SK-N-SH (cell line): ENCODE data around the gene MPIG6B. TPM values are rescaled to one million over a fixed set of nuclear protein-coding genes. Genes with fewer than 3 reads are reported as not detected.

Experiments
- CTCF ChIA-PET: fragments of 300-600, 350-600 bp; formaldehyde crosslinking; extraction: SDS; loops from one replicate; lab custom pipeline; 2021; lab: Yijun Ruan, JAX
- POLR2A ChIA-PET: fragments of 350-600 bp; sonication (Branson Sonifier 250); formaldehyde crosslinking; extraction: SDS; loops from one replicate; lab custom pipeline; 2020; ENCODE audit warnings: antibody characterized with exemption, inconsistent platforms; lab: Yijun Ruan, JAX
- DNase-seq: peaks from one replicate; pipeline ENCODE4 v3.0.0; 2012
- H2AFZ ChIP-seq: fragments of 200-600 bp; sonication (generic); 2 replicates; pipeline ENCODE4 v1.8.1; 2016; ENCODE audit warnings: antibody characterized with exemption, mild to moderate bottlenecking, low read depth
- H3F3A ChIP-seq: fragments of 200-600 bp; sonication (generic); replicated peaks from 2 replicates; pipeline ENCODE3; 2016; ENCODE audit warnings: antibody characterized with exemption, mild to moderate bottlenecking; ENCODE audit not compliant: insufficient read depth
- H3K27ac ChIP-seq, 2 experiments: fragments of 200-500 bp in 1 of 2; fragments of 200-600 bp in 1 of 2; sonication (Bioruptor generic) in 1 of 2; sonication (generic), shearing (Covaris generic) in 1 of 2; 2 replicates each; pipeline versions ENCODE4 v1.5.1 to v1.6.1; 2014 to 2016; ENCODE audit warnings: low read depth in 2 of 2, inconsistent platforms in 1 of 2, low read length in 1 of 2, mild to moderate bottlenecking in 1 of 2, mixed read lengths in 1 of 2
- H3K27me3 ChIP-seq: fragments of 200-600 bp; sonication (generic), shearing (Covaris generic); 2 replicates; pipeline ENCODE4 v1.6.1; 2016; ENCODE audit warnings: mixed run types; ENCODE audit not compliant: insufficient read depth
- H3K36me3 ChIP-seq, 2 experiments: fragments of 200-500 bp in 1 of 2; fragments of 200-600 bp in 1 of 2; sonication (Bioruptor generic) in 1 of 2; sonication (generic) in 1 of 2; replicated peaks in 1 of 2; 2 replicates each; pipeline versions ENCODE3 to v1.5.1; 2014 to 2016; ENCODE audit warnings: low read length in 1 of 2, mild to moderate bottlenecking in 1 of 2; ENCODE audit not compliant: insufficient read depth in 2 of 2, control insufficient read depth in 1 of 2
- H3K4me1 ChIP-seq, 2 experiments: fragments of 200-500 bp in 1 of 2; fragments of 200-600 bp in 1 of 2; sonication (Bioruptor generic) in 1 of 2; sonication (generic), shearing (Covaris generic) in 1 of 2; 2 replicates each; pipeline versions ENCODE4 v1.5.1 to v1.6.1; 2014 to 2016; ENCODE audit warnings: low read depth in 1 of 2, low read length in 1 of 2, mixed run types in 1 of 2; ENCODE audit not compliant: insufficient read depth in 2 of 2, control insufficient read depth in 1 of 2
- H3K4me2 ChIP-seq: fragments of 200-600 bp; sonication (generic), shearing (Covaris generic); 2 replicates; pipeline ENCODE4 v1.6.1; 2017; ENCODE audit warnings: mixed run types
- H3K4me3 ChIP-seq, 2 experiments: fragments of 200-500 bp in 1 of 2; fragments of 200-600 bp in 1 of 2; sonication (Bioruptor generic) in 1 of 2; sonication (generic), shearing (Covaris generic) in 1 of 2; 2 replicates each; pipeline versions ENCODE4 v1.5.1 to v1.8.1; 2014 to 2016; ENCODE audit warnings: low read depth in 2 of 2, inconsistent platforms in 1 of 2, low read length in 1 of 2, mild to moderate bottlenecking in 1 of 2, mixed read lengths in 1 of 2, moderate library complexity in 1 of 2
- H3K79me2 ChIP-seq: fragments of 200-600 bp; sonication (generic); 2 replicates; pipeline ENCODE4 v1.8.1; 2017; ENCODE audit warnings: mild to moderate bottlenecking; ENCODE audit not compliant: insufficient read depth
- H3K9ac ChIP-seq: fragments of 200-600 bp; sonication (generic); 2 replicates; pipeline ENCODE4 v1.6.1; 2017; ENCODE audit warnings: mixed run types
- H3K9me2 ChIP-seq: fragments of 200-600 bp; sonication (generic); 2 replicates; pipeline ENCODE4 v1.6.1; 2017; ENCODE audit warnings: mixed run types
- H3K9me3 ChIP-seq: fragments of 200-600 bp; sonication (generic); 2 replicates; pipeline ENCODE4 v1.6.1; 2017; ENCODE audit warnings: mixed run types, mild to moderate bottlenecking, moderate library complexity
- H4K20me1 ChIP-seq: fragments of 200-600 bp; sonication (generic); 2 replicates; pipeline ENCODE4 v1.6.1; 2017; ENCODE audit warnings: mild to moderate bottlenecking, mixed run types; ENCODE audit not compliant: insufficient read depth
- EP300 ChIP-seq, 2 experiments: IDR thresholded peaks; 2 replicates each; pipeline versions ENCODE4 v1.4.0 to v1.6.1; 2012; ENCODE audit warnings: borderline replicate concordance in 1 of 2, low read depth in 1 of 2, low read length in 1 of 2
- FOSL2 ChIP-seq: IDR thresholded peaks from 2 replicates; pipeline ENCODE4 v1.4.0; 2012; ENCODE audit warnings: low read depth, mild to moderate bottlenecking, moderate library complexity, borderline replicate concordance
- FOXM1 ChIP-seq: IDR thresholded peaks from 2 replicates; pipeline ENCODE4 v1.4.0; 2012; ENCODE audit warnings: low read depth, mild to moderate bottlenecking
- GABPA ChIP-seq: IDR thresholded peaks from 2 replicates; pipeline ENCODE4 v1.4.0; 2012; ENCODE audit warnings: low read depth, mild to moderate bottlenecking
- IRF3 ChIP-seq: fragments of 150-350 bp; IDR thresholded peaks from 2 replicates; pipeline ENCODE4 v1.6.1; 2016; ENCODE audit warnings: mild to moderate bottlenecking, low read depth, low read length
- JUND ChIP-seq: IDR thresholded peaks from 2 replicates; pipeline ENCODE4 v1.4.0; 2012
- MAX ChIP-seq: IDR thresholded peaks from 2 replicates; pipeline ENCODE4 v1.4.0; 2012; ENCODE audit warnings: low read depth
- MEF2A ChIP-seq: IDR thresholded peaks from 2 replicates; pipeline ENCODE4 v1.4.0; 2012; ENCODE audit warnings: low read depth, borderline replicate concordance
- NFIC ChIP-seq: IDR thresholded peaks from 2 replicates; pipeline ENCODE4 v1.4.0; 2012; ENCODE audit warnings: borderline replicate concordance
- RXRA ChIP-seq: IDR thresholded peaks from 2 replicates; pipeline ENCODE4 v1.4.0; 2012; ENCODE audit warnings: low read depth, mild to moderate bottlenecking, borderline replicate concordance
- TAF1 ChIP-seq: IDR thresholded peaks from 2 replicates; pipeline ENCODE4 v1.6.1; 2012; ENCODE audit warnings: low read depth, mild to moderate bottlenecking, low read length, moderate library complexity, borderline replicate concordance
- USF1 ChIP-seq: IDR thresholded peaks from 2 replicates; pipeline ENCODE4 v1.4.0; 2012; ENCODE audit warnings: low read depth, borderline replicate concordance
- USF2 ChIP-seq: fragments of 150-350 bp; IDR thresholded peaks from 2 replicates; pipeline ENCODE4 v1.6.1; 2017; ENCODE audit warnings: antibody characterized with exemption, low read length, low read depth, borderline replicate concordance
- ZBTB33 ChIP-seq: IDR thresholded peaks from 2 replicates; pipeline ENCODE4 v1.4.0; 2012; ENCODE audit warnings: low read depth, borderline replicate concordance
- WGBS: methylation state at CpG from one replicate; pipeline ENCODE4 v1.1.6; 2017; ENCODE audit warnings: low lambda C conversion rate; 5-methylcytosine and 5-hydroxymethylcytosine counted together
- polyA plus RNA-seq, 3 experiments: library from polyadenylated mRNA; depleted of rRNA; stranded (reverse); fragments of >200 nt; gene quantifications; 2 replicates each; pipeline ENCODE4 v1.2.3, GENCODE V29; 2012
- TF ChIP-seq, protein P1 (sequence below): fragments of 200-600 bp; sonication (generic); IDR thresholded peaks from 2 replicates; pipeline ENCODE4 v1.6.1; 2017; ENCODE audit warnings: antibody characterized with exemption, mild to moderate bottlenecking, moderate library complexity

The MPIG6B gene
- polyA plus RNA-seq, 1 of the 3 experiments (the other 2 are of a cell fraction) = not detected

DNA sequence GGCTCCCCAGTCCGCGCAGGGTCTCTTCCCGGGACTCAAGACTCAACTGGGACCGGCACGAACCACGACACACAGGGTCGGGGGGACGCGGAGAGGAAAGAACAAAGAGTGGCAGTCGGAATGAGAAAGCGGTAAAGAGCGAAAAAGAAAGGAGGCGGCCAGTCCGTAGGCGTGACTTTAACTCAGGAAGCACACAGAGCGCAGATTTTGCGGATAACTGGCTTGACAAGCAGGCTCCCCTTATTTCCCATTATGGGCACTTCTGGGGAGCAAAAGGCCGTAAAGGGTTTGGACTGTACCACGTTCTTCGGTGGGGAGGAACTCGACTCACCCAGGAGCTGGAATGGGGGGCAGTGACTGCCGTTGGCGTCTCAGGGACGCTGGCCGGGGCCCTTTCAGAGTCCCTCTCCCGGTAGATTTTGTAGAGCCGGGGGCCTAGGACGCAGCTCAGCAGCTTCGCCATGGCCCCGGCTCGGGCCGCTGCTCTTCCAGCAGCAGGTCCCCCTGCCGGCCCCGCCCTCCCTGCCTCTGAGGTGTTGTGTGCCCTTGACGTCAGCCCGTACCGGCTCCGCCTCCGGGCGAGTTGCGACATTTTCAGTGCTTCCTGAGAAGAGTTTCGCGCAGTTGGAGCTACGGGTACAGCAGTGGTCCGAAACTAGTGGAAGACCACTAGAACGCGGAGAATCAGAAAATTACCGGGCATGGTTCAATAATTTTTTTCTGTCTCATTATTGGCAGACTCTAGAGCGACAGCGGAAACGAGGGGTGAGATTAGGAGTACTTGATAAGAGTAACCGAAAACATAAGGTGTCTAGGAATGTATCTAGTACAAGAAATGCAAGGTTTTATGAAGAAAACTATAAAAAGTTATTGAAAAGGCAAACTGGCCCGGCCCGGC, 20.1 kb upstream of the MPIG6B start, which contains the start of gene ABHD16A (continued):
- TF ChIP-seq EP300 (IDR thresholded peaks at IDR 0.05; ENCODE audit: borderline replicate concordance in 1 of 2, low read depth in 1 of 2, low read length in 1 of 2) = peak in 1 of 2 experiments; percentile 28; a peak in 2 of 4 replicates

DNA sequence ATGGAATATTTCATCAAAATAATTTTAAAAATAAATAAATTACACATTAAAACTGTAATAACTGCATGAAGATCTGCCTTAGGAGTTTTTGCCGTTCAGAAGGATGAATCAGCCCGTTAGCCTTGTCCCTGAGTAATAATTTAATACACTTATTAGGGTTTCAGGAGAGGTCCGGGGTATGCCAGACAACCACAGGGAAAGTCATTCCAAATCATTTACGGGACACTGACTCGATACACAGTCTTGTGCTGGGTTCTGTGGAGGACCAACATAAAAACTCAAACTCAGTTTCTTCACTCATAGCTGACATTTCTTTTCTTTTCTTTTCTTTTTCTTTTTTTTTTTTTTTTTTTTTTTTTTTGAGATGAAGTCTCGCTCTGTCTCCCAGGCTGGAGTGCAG, 17.2 kb upstream of the MPIG6B start:
- no peak for DNase-seq
- Histone ChIP-seq H3K9me2 (no peaks in the 10 kb centered on the region), H4K20me1 (no peaks in the 10 kb centered on the region), H3K27ac (no peak overlapping the region), H3K27me3 (no peaks in the 10 kb centered on the region), H3K4me1 (peaks cover 0 to 13% of the 10 kb centered on the region in 2 experiments; a peak in 2 of 4 replicates), H3K9me3 (no peaks in the 10 kb centered on the region), H3K4me2 (no peak overlapping the region), H3K79me2 (peaks cover 19% of the 10 kb centered on the region), H2AFZ (no peak overlapping the region), H3K36me3 (no peaks in the 10 kb centered on the region), H3F3A (peaks cover 12% of the 10 kb centered on the region), H3K4me3 (no peak overlapping the region), H3K9ac (no peak overlapping the region)
- ChIA-PET CTCF (interaction anchor here (1.2 kb wide), 1 partner anchor 24 kb away, joined by 3 read pairs; no protein-coding TSS in a partner anchor), POLR2A (interaction anchor here (0.5 kb wide), 1 partner anchor 85 kb away, joined by 5 read pairs; no protein-coding TSS in a partner anchor)
- 57% methylated on average over 6 of the region's 6 CpGs for WGBS
- no peak for TF ChIP-seq FOXM1
- TF ChIP-seq MEF2A = no peak
- TF ChIP-seq, protein P1, sequence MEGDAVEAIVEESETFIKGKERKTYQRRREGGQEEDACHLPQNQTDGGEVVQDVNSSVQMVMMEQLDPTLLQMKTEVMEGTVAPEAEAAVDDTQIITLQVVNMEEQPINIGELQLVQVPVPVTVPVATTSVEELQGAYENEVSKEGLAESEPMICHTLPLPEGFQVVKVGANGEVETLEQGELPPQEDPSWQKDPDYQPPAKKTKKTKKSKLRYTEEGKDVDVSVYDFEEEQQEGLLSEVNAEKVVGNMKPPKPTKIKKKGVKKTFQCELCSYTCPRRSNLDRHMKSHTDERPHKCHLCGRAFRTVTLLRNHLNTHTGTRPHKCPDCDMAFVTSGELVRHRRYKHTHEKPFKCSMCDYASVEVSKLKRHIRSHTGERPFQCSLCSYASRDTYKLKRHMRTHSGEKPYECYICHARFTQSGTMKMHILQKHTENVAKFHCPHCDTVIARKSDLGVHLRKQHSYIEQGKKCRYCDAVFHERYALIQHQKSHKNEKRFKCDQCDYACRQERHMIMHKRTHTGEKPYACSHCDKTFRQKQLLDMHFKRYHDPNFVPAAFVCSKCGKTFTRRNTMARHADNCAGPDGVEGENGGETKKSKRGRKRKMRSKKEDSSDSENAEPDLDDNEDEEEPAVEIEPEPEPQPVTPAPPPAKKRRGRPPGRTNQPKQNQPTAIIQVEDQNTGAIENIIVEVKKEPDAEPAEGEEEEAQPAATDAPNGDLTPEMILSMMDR = no peak
- no peak for TF ChIP-seq USF2
- no peak for TF ChIP-seq IRF3
- TF ChIP-seq RXRA = no peak
- no peak for TF ChIP-seq MAX
- TF ChIP-seq TAF1 = no peak
- no peak for TF ChIP-seq USF1
- no peak for TF ChIP-seq FOSL2
- TF ChIP-seq EP300 (IDR thresholded peaks at IDR 0.05; ENCODE audit: borderline replicate concordance in 1 of 2, low read depth in 1 of 2, low read length in 1 of 2) = no peak
- no peak for TF ChIP-seq JUND
- no peak for TF ChIP-seq ZBTB33
- no peak for TF ChIP-seq GABPA
- no peak for TF ChIP-seq NFIC
